NK-92 (cell line): ENCODE data around the gene ODAD2.

Experiments
- DNase-seq: peaks from one replicate; lab custom pipeline; 2025; ENCODE audit not compliant: unreplicated experiment; lab: John Stamatoyannopoulos, UW

ODAD2 gene

GRCh38 chr10:27770181-27770580 lies 228.7 kb downstream of the ODAD2 start:
- no peak for DNase-seq
